NCI-H1048 (cell line): Measurements from ENCODE around the gene SFTA2.
"Not testable (repeated sequence)": the region's sequence is repeated elsewhere in the genome, so short reads cannot be mapped to it uniquely, and the experiment has no call there.

ENCODE experiments used
- DNase-seq: peaks from one replicate; lab custom pipeline; 2025; lab: John Stamatoyannopoulos, UW

The SFTA2 gene

GRCh38 chr6:30931969-30932645 is at the start of gene SFTA2:
Gene SFTA2, minus strand, starts transcription at chr6:30932170. Its CDS starts 74 bp downstream, at chr6:30932096.
- DNase-seq: no peak

GRCh38 chr6:30979690-30980089 is 47.7 kb upstream of the SFTA2 start:
- DNase-seq: no peak

- no peak for DNase-seq
These were observed 47.2 kb upstream of the SFTA2 start for GRCh38 chr6:30979141-30979540.

GRCh38 chr6:30974490-30975252 is 42.7 kb upstream of the SFTA2 start:
- no peak for DNase-seq

GRCh38 chr6:30972816-30973215 is 40.8 kb upstream of the SFTA2 start:
- DNase-seq: no peak

GRCh38 chr6:30970946-30971345 is 39.0 kb upstream of the SFTA2 start:
- DNase-seq: no peak

GRCh38 chr6:30969171-30969570 is 37.2 kb upstream of the SFTA2 start:
- DNase-seq: not testable (repeated sequence)

GRCh38 chr6:30966154-30966553 is 34.2 kb upstream of the SFTA2 start:
- no peak for DNase-seq

GRCh38 chr6:30965140-30965601 is 33.2 kb upstream of the SFTA2 start:
- DNase-seq: no peak

- no peak for DNase-seq
These were observed 32.1 kb upstream of the SFTA2 start for GRCh38 chr6:30964075-30964474.

- DNase-seq: no peak
These were observed 31.7 kb upstream of the SFTA2 start for GRCh38 chr6:30963641-30964040.

GRCh38 chr6:30962716-30963115 is 30.7 kb upstream of the SFTA2 start:
- DNase-seq: no peak

GRCh38 chr6:30960907-30961673 is 29.1 kb upstream of the SFTA2 start:
- DNase-seq: no peak

GRCh38 chr6:30957716-30958115 is 25.7 kb upstream of the SFTA2 start:
- no peak for DNase-seq

- no peak for DNase-seq
These were observed 23.5 kb upstream of the SFTA2 start for GRCh38 chr6:30955367-30956042.

- no peak for DNase-seq
These were observed 22.8 kb upstream of the SFTA2 start for GRCh38 chr6:30954631-30955366.

- no peak for DNase-seq
These were observed 20.0 kb upstream of the SFTA2 start for GRCh38 chr6:30951907-30952469.

- no peak for DNase-seq
These were observed 16.8 kb upstream of the SFTA2 start for GRCh38 chr6:30948811-30949210.

GRCh38 chr6:30947231-30947630 is 15.3 kb upstream of the SFTA2 start:
- no peak for DNase-seq

GRCh38 chr6:30945281-30945680 is 13.3 kb upstream of the SFTA2 start:
- DNase-seq: no peak

- no peak for DNase-seq
These were observed 12.1 kb upstream of the SFTA2 start for GRCh38 chr6:30944051-30944450.
